HG03175 (cell line): ENCODE measurements around the gene MTHFD1L.

Experiments
- ATAC-seq: cut with Tn5 transposase; IDR thresholded peaks from one replicate; pipeline ENCODE4 v1.9.1; 2021; ENCODE audit warnings: mild to moderate bottlenecking, moderate library complexity; ENCODE audit not compliant: unreplicated experiment

Gene MTHFD1L

GRCh38 chr6:151087861-151088598 is 222.5 kb downstream of the MTHFD1L start:
- ATAC-seq: no peak

- no peak for ATAC-seq
Observed at GRCh38 chr6:151088599-151088935, 223.1 kb downstream of the MTHFD1L start.

- ATAC-seq: no peak
Observed at GRCh38 chr6:151088963-151089362, 223.5 kb downstream of the MTHFD1L start.

GRCh38 chr6:151089978-151090377 is 224.5 kb downstream of the MTHFD1L start:
- no peak for ATAC-seq

GRCh38 chr6:151091571-151091970 is 226.1 kb downstream of the MTHFD1L start:
- ATAC-seq: no peak

- no peak for ATAC-seq
Observed at GRCh38 chr6:151092591-151092990, 227.1 kb downstream of the MTHFD1L start.

- no peak for ATAC-seq
Observed at GRCh38 chr6:151093706-151094105, 228.2 kb downstream of the MTHFD1L start.

GRCh38 chr6:151095538-151096254 is 230.2 kb downstream of the MTHFD1L start:
- ATAC-seq: no peak

GRCh38 chr6:151096255-151096612 is 230.7 kb downstream of the MTHFD1L start:
- no peak for ATAC-seq

GRCh38 chr6:151096691-151097606 is 231.4 kb downstream of the MTHFD1L start:
- ATAC-seq: no peak

- no peak for ATAC-seq
Observed at GRCh38 chr6:151098166-151098565, 232.7 kb downstream of the MTHFD1L start.

- ATAC-seq: no peak
Observed at GRCh38 chr6:151100326-151100725, 234.8 kb downstream of the MTHFD1L start.

GRCh38 chr6:151101161-151101815 is 235.8 kb downstream of the MTHFD1L start:
- no peak for ATAC-seq

GRCh38 chr6:151101816-151102694 is 236.6 kb downstream of the MTHFD1L start:
- no peak for ATAC-seq

GRCh38 chr6:151103266-151103665 is 237.8 kb downstream of the MTHFD1L start:
- ATAC-seq: no peak

GRCh38 chr6:151107897-151108427 is 242.5 kb downstream of the MTHFD1L start:
- no peak for ATAC-seq

GRCh38 chr6:151108548-151108947 is 243.0 kb downstream of the MTHFD1L start:
- ATAC-seq: no peak

- ATAC-seq: no peak
Observed at GRCh38 chr6:151109361-151109760, 243.9 kb downstream of the MTHFD1L start.

- no peak for ATAC-seq
Observed at GRCh38 chr6:151109869-151110575, 244.5 kb downstream of the MTHFD1L start.
